Measurements from ENCODE around the gene COMMD7. TPM values are rescaled to one million over a fixed set of nuclear protein-coding genes. Genes with fewer than 3 reads are reported as not detected.

The COMMD7 gene
- total and polyA plus RNA-seq, 2 of the 4 experiments (the other 2 are of a cell fraction): 51.8 to 67.5 TPM

- ATAC-seq (ENCODE audit: low read depth) (peak; percentile 79), DNase-seq (peak; percentile 82)
- Histone ChIP-seq H2BK5ac (ENCODE audit: low read depth, low read length, poor library complexity, severe bottlenecking) (peak overlapping the region; percentile 55), H3K23ac (ENCODE audit: low read depth, low read length) (peak overlapping the region; percentile 69; the same call in 1 of the 2 replicates), H4K8ac (ENCODE audit: low read depth in 2 of 2, low read length in 2 of 2) (peak overlapping the region; percentile 9 to 74; a peak in 3 of 4 replicates), H2BK20ac (ENCODE audit: low read depth, low read length) (peak overlapping the region; percentile 90), H3K56ac (ENCODE audit: extremely low read depth, insufficient read depth, low read length) (no peak overlapping the region), H2AK9ac (replicated peaks; ENCODE audit: low read depth, low read length, poor library complexity) (peak overlapping the region; percentile 70), H4K5ac (ENCODE audit: low read depth, low read length) (peak overlapping the region; percentile 72), H4K20me1 (ENCODE audit: insufficient read depth, low read length) (no peaks in the 10 kb centered on the region), H4K91ac (ENCODE audit: insufficient read depth, low read depth, low read length) (peak overlapping the region; percentile 57), H2BK15ac (ENCODE audit: low read depth, low read length) (peak overlapping the region; percentile 88; the same call in 2 of the 3 replicates), H3K9me3 (ENCODE audit: control insufficient read depth, insufficient read depth, low read length) (no peaks in the 10 kb centered on the region), H2AFZ (replicated peaks; ENCODE audit: low read length, poor library complexity) (peak overlapping the region; percentile 90), H3K4me3 (ENCODE audit: insufficient read depth, low read depth, low read length) (no peak overlapping the region), H3K9me1 (ENCODE audit: insufficient read depth, low read length) (peaks cover 13% of the 10 kb centered on the region), H3K18ac (ENCODE audit: low read depth, low read length) (peak overlapping the region; percentile 62; the same call in 1 of the 2 replicates), H3K4me1 (ENCODE audit: control insufficient read depth, insufficient read depth, low read length) (peaks cover 13% of the 10 kb centered on the region), H3K14ac (replicated peaks; ENCODE audit: low read depth, low read length) (peak overlapping the region; percentile 32), H2BK120ac (ENCODE audit: low read depth, low read length) (peak overlapping the region; percentile 55), H3K36me3 (ENCODE audit: control insufficient read depth, insufficient read depth, low read length) (no peaks in the 10 kb centered on the region), H2AK5ac (ENCODE audit: low read depth, low read length) (peak overlapping the region; percentile 84), H3K4ac (ENCODE audit: low read depth, low read length) (peak overlapping the region; percentile 86), H3K9ac (ENCODE audit: low read depth, low read length) (no peak overlapping the region), H3K27ac (ENCODE audit: insufficient read depth, low read length) (peak overlapping the region; percentile 38; the same call in 1 of the 2 replicates), H3K4me2 (ENCODE audit: low read depth, low read length) (peak overlapping the region; percentile 55), H3K79me1 (ENCODE audit: low read depth in 1 of 2, low read length in 2 of 2) (no peaks in the 10 kb centered on the region), H3K27me3 (ENCODE audit: control insufficient read depth, insufficient read depth, low read length) (no peaks in the 10 kb centered on the region)
- TF ChIP-seq CEBPB (IDR thresholded peaks at IDR 0.05; ENCODE audit: low read depth, low read length) (peak; percentile 52; the same call in 1 of the 2 replicates), CTCF (conservative IDR thresholded peaks at IDR 0.05; ENCODE audit: low read depth, low read length) (no peak), MAFK (IDR thresholded peaks at IDR 0.05; ENCODE audit: low read depth, low read length) (peak; percentile 96), MAZ (IDR thresholded peaks at IDR 0.05; ENCODE audit: borderline replicate concordance, low read depth, low read length) (no peak), MXI1 (IDR thresholded peaks at IDR 0.05; ENCODE audit: borderline replicate concordance, low read depth, low read length) (no peak)
- CTCF ChIA-PET: interaction anchor here (0.6 kb wide), 1 partner anchor 16 kb away, joined by 3 read pairs; no protein-coding TSS in a partner anchor
- POLR2A ChIA-PET (ENCODE audit: unreplicated experiment): interaction anchor here (1.1 kb wide), 1 partner anchor 9 kb away, joined by 4 read pairs; the partner anchor contains the start of gene COMMD7
- WGBS, 2 experiments (ENCODE audit: extremely low coverage in 2 of 2, insufficient read length in 1 of 2): no CpG with 5 or more reads among the region's 10 CpGs
- intact Hi-C loops (cut with micrococcal nuclease): no loop called here
- in situ Hi-C loops (cut with MboI; ENCODE audit: low sequenced_read_pairs): no loop called here
- dilution Hi-C loops (cut with HindIII; ENCODE audit: low sequenced_read_pairs, unreplicated experiment): no loop called here
- BruUV-seq (replicated peaks): no TSS peak
Measured at GRCh38 chr20:32752458-32753250, 9.4 kb upstream of the COMMD7 start.

Measured in IMR-90 (cell line).